ENCODE measurements around the gene RUSC1.

Gene RUSC1

DNA sequence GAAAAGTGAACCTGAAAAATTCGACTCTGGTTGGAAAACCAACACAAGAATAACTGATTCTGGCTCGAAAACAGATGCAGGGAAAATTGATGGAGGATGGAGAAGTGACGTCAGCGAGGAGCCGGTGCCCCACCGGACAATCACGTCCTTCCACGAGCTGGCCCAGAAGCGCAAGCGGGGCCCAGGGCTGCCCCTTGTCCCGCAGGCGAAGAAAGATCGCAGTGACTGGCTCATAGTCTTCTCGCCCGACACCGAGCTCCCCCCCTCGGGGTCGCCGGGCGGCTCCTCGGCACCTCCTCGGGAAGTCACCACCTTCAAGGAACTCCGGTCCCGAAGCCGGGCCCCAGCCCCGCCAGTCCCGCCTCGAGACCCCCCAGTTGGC, 1.9 kb downstream of the RUSC1 start:
- no peak for TF ChIP-seq EZH2 (IDR thresholded peaks at IDR 0.05; ENCODE audit: borderline replicate concordance, low read depth, low read length, severe bottlenecking)
- TF ChIP-seq CTCF (IDR thresholded peaks at IDR 0.05; ENCODE audit: borderline replicate concordance, extremely low read depth, low read length, poor library complexity, severe bottlenecking), result no peak
- peaks cover 16% of the 10 kb centered on the region for H3K79me2 ChIP-seq (ENCODE audit: insufficient read depth, low read length)
- H4K20me1 ChIP-seq (ENCODE audit: insufficient read depth, low read length), result peaks cover 14% of the 10 kb centered on the region; the same call in 1 of the 2 replicates
- H3K4me1 ChIP-seq (ENCODE audit: insufficient read depth, low read length), result peaks cover 34% of the 10 kb centered on the region
- H3K27me3 ChIP-seq (ENCODE audit: insufficient read depth, low read length, poor library complexity), result no peaks in the 10 kb centered on the region
- ATAC-seq (ENCODE audit: insufficient read depth, low read depth), result no peak
- H3K27ac ChIP-seq (ENCODE audit: low read length), result no peak overlapping the region
- no peaks in the 10 kb centered on the region for H3K9me3 ChIP-seq (ENCODE audit: insufficient read depth, low read length, severe bottlenecking)
- peak overlapping the region; percentile 61 to 79; a peak in 3 of 4 replicates for H3K4me3 ChIP-seq (ENCODE audit: low read depth in 1 of 2, low read length in 2 of 2)
- DNase-seq, result peak; percentile 43
- H3K4me2 ChIP-seq (ENCODE audit: insufficient read depth, low read length), result peak overlapping the region; percentile 86
- no peak overlapping the region; the same call in 1 of the 2 replicates for H2AFZ ChIP-seq (ENCODE audit: low read depth, low read length)
- H3K36me3 ChIP-seq (ENCODE audit: insufficient read depth, low read length), result peaks cover 33% of the 10 kb centered on the region
- H3K9ac ChIP-seq (ENCODE audit: low read depth, low read length), result peak overlapping the region; percentile 79

- peaks cover 34% of the 10 kb centered on the region for H3K4me1 ChIP-seq (ENCODE audit: insufficient read depth, low read length)
- H3K4me3 ChIP-seq (ENCODE audit: low read depth in 1 of 2, low read length in 2 of 2), result peak overlapping the region; percentile 61 to 79
- H3K79me2 ChIP-seq (ENCODE audit: insufficient read depth, low read length), result peaks cover 16% of the 10 kb centered on the region
- peak overlapping the region; percentile 80 for H3K27ac ChIP-seq (ENCODE audit: low read length)
- H3K9me3 ChIP-seq (ENCODE audit: insufficient read depth, low read length, severe bottlenecking), result no peaks in the 10 kb centered on the region
- TF ChIP-seq EZH2 (IDR thresholded peaks at IDR 0.05; ENCODE audit: borderline replicate concordance, low read depth, low read length, severe bottlenecking) (no peak), CTCF (IDR thresholded peaks at IDR 0.05; ENCODE audit: borderline replicate concordance, extremely low read depth, low read length, poor library complexity, severe bottlenecking) (peak; percentile 95)
- peak overlapping the region; percentile 86 for H3K4me2 ChIP-seq (ENCODE audit: insufficient read depth, low read length)
- H4K20me1 ChIP-seq (ENCODE audit: insufficient read depth, low read length), result peaks cover 14% of the 10 kb centered on the region; the same call in 1 of the 2 replicates
- peak overlapping the region; percentile 93 for H2AFZ ChIP-seq (ENCODE audit: low read depth, low read length)
- peak overlapping the region; percentile 79 for H3K9ac ChIP-seq (ENCODE audit: low read depth, low read length)
- no peaks in the 10 kb centered on the region for H3K27me3 ChIP-seq (ENCODE audit: insufficient read depth, low read length, poor library complexity)
- DNase-seq, result peak; percentile 85
- H3K36me3 ChIP-seq (ENCODE audit: insufficient read depth, low read length), result peaks cover 27% of the 10 kb centered on the region
- peak; percentile 61 for ATAC-seq (ENCODE audit: insufficient read depth, low read depth)
Observed at GRCh38 chr1:155322953-155323728, 2.4 kb downstream of the RUSC1 start.

DNA sequence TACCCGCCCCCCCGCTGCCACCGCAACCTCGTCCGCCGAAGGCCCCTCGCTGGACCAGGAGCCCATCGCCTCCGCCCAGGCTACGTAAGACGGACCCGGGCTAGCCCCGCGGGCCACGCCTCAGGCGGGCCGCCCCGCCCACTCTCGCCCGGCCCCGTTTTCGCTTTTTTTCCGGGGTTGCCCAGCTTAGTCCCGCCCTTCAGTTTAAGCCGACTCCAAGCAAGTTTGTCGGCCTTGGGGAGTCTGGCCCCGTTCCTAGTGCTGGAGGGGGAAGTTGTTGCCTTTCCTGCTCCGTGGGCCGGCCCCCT, 3.0 kb downstream of the RUSC1 start:
- Histone ChIP-seq H4K20me1 (ENCODE audit: insufficient read depth, low read length) (peaks cover 10% of the 10 kb centered on the region; the same call in 1 of the 2 replicates), H3K27ac (ENCODE audit: low read length) (peak overlapping the region; percentile 80), H2AFZ (ENCODE audit: low read depth, low read length) (peak overlapping the region; percentile 93), H3K9me3 (ENCODE audit: insufficient read depth, low read length, severe bottlenecking) (no peaks in the 10 kb centered on the region), H3K79me2 (ENCODE audit: insufficient read depth, low read length) (peaks cover 16% of the 10 kb centered on the region), H3K9ac (ENCODE audit: low read depth, low read length) (peak overlapping the region; percentile 79), H3K4me2 (ENCODE audit: insufficient read depth, low read length) (peak overlapping the region; percentile 86), H3K4me1 (ENCODE audit: insufficient read depth, low read length) (peaks cover 34% of the 10 kb centered on the region), H3K27me3 (ENCODE audit: insufficient read depth, low read length, poor library complexity) (no peaks in the 10 kb centered on the region), H3K36me3 (ENCODE audit: insufficient read depth, low read length) (peaks cover 21% of the 10 kb centered on the region), H3K4me3 (ENCODE audit: low read depth in 1 of 2, low read length in 2 of 2) (peak overlapping the region; percentile 61 to 79)
- peak; percentile 86 for DNase-seq
- peak; percentile 58 for ATAC-seq (ENCODE audit: insufficient read depth, low read depth)
- TF ChIP-seq CTCF (IDR thresholded peaks at IDR 0.05; ENCODE audit: borderline replicate concordance, extremely low read depth, low read length, poor library complexity, severe bottlenecking) (no peak), EZH2 (IDR thresholded peaks at IDR 0.05; ENCODE audit: borderline replicate concordance, low read depth, low read length, severe bottlenecking) (no peak)

Measured in DND-41 (cell line).